NCI-H1092 treated with DMSO at 0.1 percent for 48 hours (cell line): Measurements from ENCODE around the gene XKR7.
"Not testable (repeated sequence)": the region's sequence is repeated elsewhere in the genome, so short reads cannot be mapped to it uniquely, and the experiment has no call there.

Experiments used
- DNase-seq: peaks from one replicate; lab custom pipeline; 2025; lab: John Stamatoyannopoulos, UW

Gene XKR7, protein sequence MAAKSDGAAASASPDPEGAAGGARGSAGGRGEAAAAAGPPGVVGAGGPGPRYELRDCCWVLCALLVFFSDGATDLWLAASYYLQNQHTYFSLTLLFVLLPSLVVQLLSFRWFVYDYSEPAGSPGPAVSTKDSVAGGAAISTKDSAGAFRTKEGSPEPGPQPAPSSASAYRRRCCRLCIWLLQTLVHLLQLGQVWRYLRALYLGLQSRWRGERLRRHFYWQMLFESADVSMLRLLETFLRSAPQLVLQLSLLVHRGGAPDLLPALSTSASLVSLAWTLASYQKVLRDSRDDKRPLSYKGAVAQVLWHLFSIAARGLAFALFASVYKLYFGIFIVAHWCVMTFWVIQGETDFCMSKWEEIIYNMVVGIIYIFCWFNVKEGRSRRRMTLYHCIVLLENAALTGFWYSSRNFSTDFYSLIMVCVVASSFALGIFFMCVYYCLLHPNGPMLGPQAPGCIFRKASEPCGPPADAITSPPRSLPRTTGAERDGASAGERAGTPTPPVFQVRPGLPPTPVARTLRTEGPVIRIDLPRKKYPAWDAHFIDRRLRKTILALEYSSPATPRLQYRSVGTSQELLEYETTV

DNA sequence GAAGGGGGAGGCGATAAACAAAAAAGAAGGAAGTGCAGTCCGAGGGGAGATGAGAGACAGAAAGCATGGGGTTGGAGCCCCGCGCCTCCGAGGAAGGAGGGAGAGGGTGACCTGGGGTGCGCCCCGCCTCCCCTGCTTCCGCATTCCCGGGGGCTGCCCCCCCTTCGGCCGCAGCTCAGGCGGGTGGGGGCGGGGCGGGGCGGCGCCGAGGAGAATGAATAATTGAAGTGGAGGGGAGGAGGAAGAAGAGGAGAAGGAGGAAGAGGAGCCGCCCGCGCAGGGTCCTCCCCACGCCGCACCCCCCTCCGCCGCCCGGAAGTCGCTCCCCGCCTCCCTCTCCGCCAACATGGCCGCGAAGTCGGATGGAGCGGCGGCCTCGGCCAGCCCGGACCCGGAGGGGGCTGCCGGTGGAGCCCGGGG is at the start of gene XKR7:
Gene XKR7, plus strand, starts transcription at position 322 of the 420 bp plus-strand sequence. Its CDS starts 25 bp downstream, at position 347.
- peak; percentile 58 for DNase-seq

DNA sequence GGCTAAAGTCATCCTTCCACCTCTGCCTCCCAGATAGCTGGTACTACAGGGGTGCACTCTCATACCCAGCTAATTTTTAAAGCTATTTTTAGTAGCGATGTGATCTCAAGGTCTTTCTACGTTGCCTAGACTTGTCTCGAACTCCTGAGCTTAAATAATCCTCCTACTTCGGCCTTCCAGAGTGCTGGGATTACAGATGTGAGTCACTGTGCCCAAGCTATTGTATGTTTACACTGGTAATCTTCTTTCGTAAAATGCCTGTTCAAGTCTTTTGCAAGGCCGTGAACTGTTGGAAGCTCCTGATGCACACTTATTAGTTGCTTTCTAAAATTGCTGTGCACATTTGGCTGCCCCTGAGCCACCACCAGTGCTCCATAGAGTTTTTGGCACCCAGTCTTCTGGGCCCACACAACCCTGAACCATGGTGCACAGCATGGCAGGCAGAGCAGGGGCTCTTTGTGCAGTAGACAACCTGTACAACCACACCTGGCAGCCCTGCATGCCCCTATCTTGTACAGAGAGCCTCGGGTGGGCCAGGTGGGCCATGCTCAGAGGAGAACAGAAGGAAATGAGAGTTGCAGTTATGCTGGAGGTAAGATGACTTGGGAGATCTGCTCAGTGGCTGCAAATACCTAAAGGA is 49.4 kb upstream of the XKR7 start:
- DNase-seq = no peak

DNA sequence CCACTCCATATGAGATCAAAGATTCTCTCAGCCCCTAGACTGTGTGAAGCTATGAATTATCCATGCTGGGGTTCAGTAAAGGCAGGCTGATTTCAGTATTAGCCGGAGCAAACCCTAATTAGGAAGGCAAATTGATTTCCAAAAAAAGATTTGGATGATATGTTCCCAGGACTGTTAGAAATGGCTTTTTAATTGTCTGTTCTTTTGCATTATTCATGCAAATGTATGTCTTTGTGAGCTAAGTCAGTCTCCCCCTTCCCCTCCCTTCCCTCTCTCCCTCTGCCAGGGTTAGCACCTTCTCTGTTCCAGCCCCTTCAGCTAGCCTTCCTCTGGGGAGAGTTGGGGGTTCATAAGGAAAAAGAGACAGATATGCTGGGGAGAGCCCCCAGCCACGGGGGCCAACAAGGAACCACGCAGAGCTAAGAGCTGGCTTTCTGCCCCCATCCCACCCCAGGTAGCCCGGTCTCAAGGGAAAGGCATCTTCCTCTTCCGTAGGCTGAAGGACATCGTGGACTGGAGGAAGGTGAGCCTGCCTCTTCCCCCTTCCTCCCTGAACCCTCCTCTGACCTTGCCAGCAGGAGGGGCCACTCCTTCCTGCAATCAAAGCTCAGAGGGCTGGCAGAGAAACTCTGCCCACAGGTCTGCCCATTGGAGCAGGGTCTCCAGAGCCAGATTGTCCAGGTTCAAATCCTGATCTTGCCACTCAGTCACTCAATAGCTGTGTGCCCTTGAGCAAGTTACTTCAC is 48.4 kb upstream of the XKR7 start:
- DNase-seq = no peak

GRCh38 chr20:31920275-31920855 is 47.6 kb upstream of the XKR7 start:
- DNase-seq = no peak

GRCh38 chr20:31921480-31921879 is 46.5 kb upstream of the XKR7 start:
- DNase-seq = not testable (repeated sequence)

DNA sequence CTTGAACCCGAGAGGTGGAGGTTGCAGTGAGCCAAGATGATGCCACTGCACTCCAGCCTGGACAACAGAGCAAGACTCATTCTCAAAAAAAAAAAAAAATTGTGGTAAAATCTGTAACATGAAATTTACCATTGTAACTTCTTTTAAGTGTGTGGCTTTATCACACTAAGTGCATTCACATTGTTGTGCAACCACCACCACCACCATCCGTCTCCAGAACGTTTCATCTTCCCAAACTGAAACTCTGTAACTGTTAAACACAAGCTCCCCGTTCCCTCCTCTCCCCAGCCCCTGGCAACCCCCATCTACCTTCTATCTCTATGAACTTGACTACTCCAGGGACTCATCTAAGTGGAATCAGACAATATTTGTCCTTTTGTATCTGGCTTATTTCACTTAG is 45.8 kb upstream of the XKR7 start:
- no peak for DNase-seq

- DNase-seq = no peak
Observed at GRCh38 chr20:31922588-31922987, 45.4 kb upstream of the XKR7 start.

GRCh38 chr20:31923388-31924331 is 44.3 kb upstream of the XKR7 start:
- DNase-seq = no peak

DNA sequence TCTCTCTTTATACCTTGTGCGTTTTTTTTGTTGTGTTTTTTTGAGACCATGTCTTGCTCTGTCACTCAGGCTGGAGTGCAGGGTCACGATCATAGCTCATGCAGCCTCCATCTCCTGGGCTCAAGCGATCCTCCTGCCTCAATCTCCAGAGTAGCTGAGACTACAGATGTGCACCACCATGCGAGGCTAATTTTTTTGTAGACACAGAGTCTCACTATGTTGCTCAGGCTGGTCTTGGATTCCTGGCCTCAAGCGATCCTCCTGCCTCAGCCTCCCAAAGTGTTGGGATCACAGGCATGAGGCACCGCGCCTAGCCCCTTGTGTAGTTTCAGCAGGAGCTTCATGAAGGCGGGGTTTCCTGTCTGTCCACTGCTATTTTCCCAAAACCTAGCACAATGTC is 43.4 kb upstream of the XKR7 start:
- DNase-seq = no peak

GRCh38 chr20:31925631-31926030 is 42.3 kb upstream of the XKR7 start:
- DNase-seq = no peak

- DNase-seq = no peak
Observed at GRCh38 chr20:31926493-31926892, 41.5 kb upstream of the XKR7 start.

DNA sequence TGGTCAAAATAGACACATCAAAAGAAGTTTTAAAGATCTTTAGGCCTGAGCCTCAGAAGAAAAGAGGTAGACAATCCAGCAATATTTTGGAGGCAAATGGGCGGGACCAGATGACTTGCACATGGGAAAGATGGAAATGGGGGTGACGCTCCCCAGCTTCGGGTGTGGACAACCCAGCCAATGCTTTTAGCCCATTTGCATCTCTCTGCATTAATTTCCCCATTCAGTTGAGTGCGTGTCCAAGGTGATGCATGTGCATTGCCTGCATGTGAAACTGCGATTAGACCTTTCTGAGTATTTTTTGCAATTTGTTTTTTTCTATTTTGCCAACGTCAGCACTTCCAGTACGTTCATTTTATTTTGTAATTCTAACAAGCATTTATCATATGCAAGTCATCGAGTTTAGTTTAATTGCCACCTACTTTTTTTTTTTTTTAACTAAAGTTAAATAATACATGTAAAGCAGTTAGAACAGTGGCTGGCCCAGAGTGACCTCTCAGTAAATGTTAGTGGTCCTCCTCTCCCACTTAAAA is 40.3 kb upstream of the XKR7 start:
- DNase-seq = peak; percentile 74

- DNase-seq = not testable (repeated sequence)
Observed at GRCh38 chr20:31929631-31930030, 38.3 kb upstream of the XKR7 start.

DNA sequence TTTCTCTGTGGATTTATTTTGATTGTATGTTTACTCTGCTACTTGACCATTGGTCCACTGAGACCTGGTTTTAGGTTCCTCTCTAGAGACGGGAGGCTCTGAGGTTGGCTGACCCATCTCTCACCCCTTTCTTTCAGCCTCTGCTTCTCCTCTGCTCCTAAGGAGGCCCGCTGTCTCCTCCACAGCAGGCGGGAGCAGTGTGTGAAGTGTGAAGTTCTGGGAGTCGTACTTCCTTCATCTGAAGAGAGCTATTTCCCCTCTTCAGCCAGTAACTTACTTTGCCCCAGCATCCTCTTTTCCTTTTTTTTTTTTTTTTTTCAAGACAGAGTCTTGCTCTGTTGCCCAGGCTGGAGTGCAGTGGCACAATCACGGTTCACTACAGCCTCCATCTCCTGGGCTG is 37.2 kb upstream of the XKR7 start:
- no peak for DNase-seq

GRCh38 chr20:31933698-31934097 is 34.3 kb upstream of the XKR7 start:
- no peak for DNase-seq

DNA sequence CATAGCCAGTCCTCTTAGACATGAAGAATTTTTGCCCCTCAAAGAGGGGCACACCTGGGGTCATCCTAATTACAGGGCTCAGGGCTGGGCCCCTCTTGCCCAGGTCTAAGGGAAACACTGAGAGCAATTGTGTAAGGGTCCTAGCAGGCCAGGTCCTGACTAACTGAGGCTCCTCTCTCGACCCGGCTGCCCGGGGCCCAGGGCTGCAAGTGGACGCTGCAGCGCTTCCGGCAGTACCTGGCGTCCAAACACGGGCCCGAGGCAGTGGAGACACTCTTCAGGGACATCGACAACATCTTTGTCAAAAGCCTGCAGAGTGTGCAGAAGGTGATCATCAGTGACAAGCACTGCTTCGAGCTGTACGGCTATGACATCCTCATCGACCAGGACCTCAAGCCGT is 33.5 kb upstream of the XKR7 start:
- DNase-seq = no peak

GRCh38 chr20:31934968-31935764 is 32.8 kb upstream of the XKR7 start:
- no peak for DNase-seq

GRCh38 chr20:31936420-31936819 is 31.5 kb upstream of the XKR7 start:
- DNase-seq = no peak

- DNase-seq = no peak
Observed at GRCh38 chr20:31937820-31938219, 30.1 kb upstream of the XKR7 start.

DNA sequence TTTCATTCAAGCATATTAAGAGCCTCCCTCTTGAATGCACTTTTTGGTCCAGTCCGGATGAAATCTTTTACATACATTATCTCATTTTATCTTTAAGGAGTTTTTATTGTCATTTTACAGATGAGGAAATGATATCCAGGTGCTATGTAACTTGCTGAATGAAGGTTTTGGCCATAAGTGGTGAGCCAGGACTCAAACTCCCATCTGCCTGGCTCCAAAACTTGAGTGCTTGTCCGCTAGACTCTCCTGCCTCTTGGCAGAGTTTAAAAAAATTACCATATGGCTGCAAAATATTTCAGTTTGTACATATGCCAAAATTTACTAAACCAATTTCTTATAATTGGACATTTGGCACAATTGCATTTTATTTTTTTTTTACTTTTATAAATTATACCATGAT is 28.3 kb upstream of the XKR7 start:
- DNase-seq = no peak
